IMR-90 (cell line): ENCODE data around the gene TGFBR2.

Experiments
- TF ChIP-seq, protein P1 (sequence below): conservative IDR thresholded peaks from 2 replicates; pipeline ENCODE4 v1.5.1; 2012; ENCODE audit warnings: mild to moderate bottlenecking, low read depth, low read length, improper control_type of control experiment
- TF ChIP-seq, protein P2 (sequence below): fragments of 150-350 bp; IDR thresholded peaks from 2 replicates; pipeline ENCODE4 v1.6.1; 2017; ENCODE audit warnings: mild to moderate bottlenecking, antibody characterized with exemption, low read length, low read depth

DNA sequence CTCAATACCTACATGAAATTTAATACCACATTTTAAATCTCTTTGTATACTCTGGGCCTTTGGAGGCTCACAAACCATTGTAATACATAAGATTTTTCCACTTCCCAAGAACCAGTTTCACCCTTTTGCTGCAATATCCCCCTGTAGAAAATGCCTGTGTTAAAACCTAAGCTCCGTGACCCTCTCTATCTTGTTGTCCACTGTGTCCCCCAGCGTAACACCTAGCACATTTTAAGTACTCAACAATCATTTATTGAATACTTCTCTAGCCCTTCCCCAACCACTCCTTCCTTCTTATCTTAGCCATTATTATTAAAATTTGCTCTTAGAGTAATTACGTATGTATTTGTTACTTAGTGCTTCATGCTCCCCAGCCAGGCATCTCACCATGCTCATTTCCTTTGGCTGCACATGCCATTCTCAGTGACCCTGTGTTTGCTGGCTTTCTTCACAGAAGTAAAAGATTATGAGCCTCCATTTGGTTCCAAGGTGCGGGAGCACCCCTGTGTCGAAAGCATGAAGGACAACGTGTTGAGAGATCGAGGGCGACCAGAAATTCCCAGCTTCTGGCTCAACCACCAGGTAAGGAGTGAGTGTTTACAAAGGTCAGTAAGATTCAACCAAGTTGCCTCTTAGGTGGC is 81.6 kb downstream of the TGFBR2 start:
- TF ChIP-seq, protein P1, sequence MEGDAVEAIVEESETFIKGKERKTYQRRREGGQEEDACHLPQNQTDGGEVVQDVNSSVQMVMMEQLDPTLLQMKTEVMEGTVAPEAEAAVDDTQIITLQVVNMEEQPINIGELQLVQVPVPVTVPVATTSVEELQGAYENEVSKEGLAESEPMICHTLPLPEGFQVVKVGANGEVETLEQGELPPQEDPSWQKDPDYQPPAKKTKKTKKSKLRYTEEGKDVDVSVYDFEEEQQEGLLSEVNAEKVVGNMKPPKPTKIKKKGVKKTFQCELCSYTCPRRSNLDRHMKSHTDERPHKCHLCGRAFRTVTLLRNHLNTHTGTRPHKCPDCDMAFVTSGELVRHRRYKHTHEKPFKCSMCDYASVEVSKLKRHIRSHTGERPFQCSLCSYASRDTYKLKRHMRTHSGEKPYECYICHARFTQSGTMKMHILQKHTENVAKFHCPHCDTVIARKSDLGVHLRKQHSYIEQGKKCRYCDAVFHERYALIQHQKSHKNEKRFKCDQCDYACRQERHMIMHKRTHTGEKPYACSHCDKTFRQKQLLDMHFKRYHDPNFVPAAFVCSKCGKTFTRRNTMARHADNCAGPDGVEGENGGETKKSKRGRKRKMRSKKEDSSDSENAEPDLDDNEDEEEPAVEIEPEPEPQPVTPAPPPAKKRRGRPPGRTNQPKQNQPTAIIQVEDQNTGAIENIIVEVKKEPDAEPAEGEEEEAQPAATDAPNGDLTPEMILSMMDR = no peak
- TF ChIP-seq, protein P2, sequence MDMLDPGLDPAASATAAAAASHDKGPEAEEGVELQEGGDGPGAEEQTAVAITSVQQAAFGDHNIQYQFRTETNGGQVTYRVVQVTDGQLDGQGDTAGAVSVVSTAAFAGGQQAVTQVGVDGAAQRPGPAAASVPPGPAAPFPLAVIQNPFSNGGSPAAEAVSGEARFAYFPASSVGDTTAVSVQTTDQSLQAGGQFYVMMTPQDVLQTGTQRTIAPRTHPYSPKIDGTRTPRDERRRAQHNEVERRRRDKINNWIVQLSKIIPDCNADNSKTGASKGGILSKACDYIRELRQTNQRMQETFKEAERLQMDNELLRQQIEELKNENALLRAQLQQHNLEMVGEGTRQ = no peak
